Thyroid gland (tissue), 4 donors: ENCODE results near the gene SLC39A8.

Experiments
- POLR2A ChIP-seq, 2 donors: fragments of 450-650 bp; IDR thresholded peaks; one replicate each; pipeline ENCODE4 v1.6.1; 2017; ENCODE audit warnings: antibody characterized with exemption in 2 of 2, mild to moderate bottlenecking in 2 of 2, moderate library complexity in 1 of 2
- TF ChIP-seq, protein P1 (sequence below), 6 experiments: fragments of 200-600 bp in 3 of 6; fragments of 450-650 bp in 3 of 6; sonication (generic) in 3 of 6; IDR thresholded peaks; one replicate each; pipeline ENCODE4 v1.5.1; 2016 to 2019; ENCODE audit warnings: antibody characterized with exemption in 6 of 6, mild to moderate bottlenecking in 2 of 6, inconsistent platforms in 1 of 6, moderate library complexity in 1 of 6

DNA sequence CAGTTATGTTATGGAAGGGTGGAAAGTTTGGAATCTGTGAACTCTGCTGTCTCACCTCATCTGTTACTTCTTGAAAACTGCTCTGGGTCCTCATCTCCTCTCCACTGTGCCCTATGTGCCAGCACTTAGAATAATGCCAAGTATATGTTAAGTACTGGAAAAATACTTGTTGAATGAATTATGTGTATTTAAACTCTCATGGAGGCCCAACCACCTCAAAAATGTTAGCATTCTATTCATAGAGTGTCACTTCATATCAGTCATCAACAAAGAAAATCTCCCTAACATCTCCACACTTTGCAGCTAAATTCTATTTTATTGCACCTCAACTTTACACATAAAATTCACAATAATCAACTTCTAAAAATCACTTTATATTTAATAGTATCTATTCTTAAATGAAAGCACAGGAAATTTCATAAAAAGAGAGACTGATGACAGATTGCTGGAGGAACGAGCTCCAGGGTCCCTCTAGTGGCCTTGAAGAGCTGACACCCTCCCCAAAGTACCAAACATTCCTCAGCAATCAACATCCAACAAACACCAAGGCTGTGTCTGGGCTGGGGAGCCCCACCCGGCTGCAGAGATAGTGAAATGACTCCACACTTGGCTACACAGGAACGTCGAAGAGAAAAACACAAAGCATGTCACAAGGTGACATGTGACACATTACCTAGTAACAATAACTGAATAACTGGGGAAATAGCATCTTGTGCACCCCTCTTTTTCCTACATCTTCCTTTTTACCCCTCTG, 45.8 kb downstream of the SLC39A8 start:
- TF ChIP-seq, protein P1, sequence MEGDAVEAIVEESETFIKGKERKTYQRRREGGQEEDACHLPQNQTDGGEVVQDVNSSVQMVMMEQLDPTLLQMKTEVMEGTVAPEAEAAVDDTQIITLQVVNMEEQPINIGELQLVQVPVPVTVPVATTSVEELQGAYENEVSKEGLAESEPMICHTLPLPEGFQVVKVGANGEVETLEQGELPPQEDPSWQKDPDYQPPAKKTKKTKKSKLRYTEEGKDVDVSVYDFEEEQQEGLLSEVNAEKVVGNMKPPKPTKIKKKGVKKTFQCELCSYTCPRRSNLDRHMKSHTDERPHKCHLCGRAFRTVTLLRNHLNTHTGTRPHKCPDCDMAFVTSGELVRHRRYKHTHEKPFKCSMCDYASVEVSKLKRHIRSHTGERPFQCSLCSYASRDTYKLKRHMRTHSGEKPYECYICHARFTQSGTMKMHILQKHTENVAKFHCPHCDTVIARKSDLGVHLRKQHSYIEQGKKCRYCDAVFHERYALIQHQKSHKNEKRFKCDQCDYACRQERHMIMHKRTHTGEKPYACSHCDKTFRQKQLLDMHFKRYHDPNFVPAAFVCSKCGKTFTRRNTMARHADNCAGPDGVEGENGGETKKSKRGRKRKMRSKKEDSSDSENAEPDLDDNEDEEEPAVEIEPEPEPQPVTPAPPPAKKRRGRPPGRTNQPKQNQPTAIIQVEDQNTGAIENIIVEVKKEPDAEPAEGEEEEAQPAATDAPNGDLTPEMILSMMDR (IDR thresholded peaks at IDR 0.05) = peak in 4 of 6 experiments; percentile 19 to 61 (median 46)
- no peak for TF ChIP-seq POLR2A (IDR thresholded peaks at IDR 0.05)
